ENCODE data around the gene PPP5C.
"Not testable (repeated sequence)": the region's sequence is repeated elsewhere in the genome, so short reads cannot be mapped to it uniquely, and the experiment has no call there.

Gene PPP5C

GRCh38 chr19:46366620-46367292, 19.9 kb downstream of the PPP5C start:
- FAIRE-seq: no peak

GRCh38 chr19:46367426-46367825, 20.5 kb downstream of the PPP5C start:
- no peak for FAIRE-seq

- FAIRE-seq: no peak
Observed at GRCh38 chr19:46368116-46368515, 21.2 kb downstream of the PPP5C start.

GRCh38 chr19:46369817-46370216, 22.9 kb downstream of the PPP5C start:
- no peak for FAIRE-seq

- no peak for FAIRE-seq
Observed at GRCh38 chr19:46371371-46371901, 24.5 kb downstream of the PPP5C start.

GRCh38 chr19:46372901-46373490, 26.1 kb downstream of the PPP5C start:
- FAIRE-seq: no peak

GRCh38 chr19:46373491-46374359, 26.8 kb downstream of the PPP5C start:
- no peak for FAIRE-seq

GRCh38 chr19:46374536-46375475, 27.9 kb downstream of the PPP5C start:
- no peak for FAIRE-seq

- not testable (repeated sequence) for FAIRE-seq
Observed at GRCh38 chr19:46375476-46376067, 28.7 kb downstream of the PPP5C start.

GRCh38 chr19:46376241-46377153, 29.6 kb downstream of the PPP5C start:
- FAIRE-seq: no peak

- no peak for FAIRE-seq
Observed at GRCh38 chr19:46378268-46378667, 31.4 kb downstream of the PPP5C start.

GRCh38 chr19:46380690-46381089, 33.8 kb downstream of the PPP5C start:
- FAIRE-seq: no peak

- FAIRE-seq: no peak
Observed at GRCh38 chr19:46381346-46381745, 34.5 kb downstream of the PPP5C start.

GRCh38 chr19:46381756-46382345, 35.0 kb downstream of the PPP5C start:
- FAIRE-seq: no peak

- no peak for FAIRE-seq
Observed at GRCh38 chr19:46383171-46383815, 36.4 kb downstream of the PPP5C start.

- FAIRE-seq: no peak
Observed at GRCh38 chr19:46383846-46384245, 37.0 kb downstream of the PPP5C start.

GRCh38 chr19:46384396-46384795, 37.5 kb downstream of the PPP5C start:
- no peak for FAIRE-seq

GRCh38 chr19:46385636-46386035, 38.7 kb downstream of the PPP5C start:
- no peak for FAIRE-seq

- no peak for FAIRE-seq
Observed at GRCh38 chr19:46386151-46386550, 39.3 kb downstream of the PPP5C start.

Measured in endometrium (tissue), 2 donors.